HCT116 (cell line): ENCODE data around the gene PASD1.
"Not testable (repeated sequence)": the region's sequence is repeated elsewhere in the genome, so short reads cannot be mapped to it uniquely, and the experiment has no call there.

Experiments
- EGR1 ChIP-seq: IDR thresholded peaks from 2 replicates; pipeline ENCODE4 v1.6.1; 2012; ENCODE audit warnings: low read depth
- REST ChIP-seq: IDR thresholded peaks from 2 replicates; pipeline ENCODE4 v1.6.1; 2012; ENCODE audit warnings: low read depth
- SP1 ChIP-seq: IDR thresholded peaks from 2 replicates; pipeline ENCODE4 v1.6.1; 2012; ENCODE audit warnings: low read depth
- YY1 ChIP-seq: IDR thresholded peaks from 2 replicates; pipeline ENCODE4 v1.6.1; 2011; ENCODE audit warnings: low read length, low read depth, moderate library complexity, mild to moderate bottlenecking; ENCODE audit not compliant: insufficient replicate concordance; ENCODE audit errors: extremely low read depth
- TF ChIP-seq, protein P1 (sequence below), 3 experiments: fragments of 200-600 bp in 1 of 3; sonication (generic) in 1 of 3; IDR thresholded peaks in 2 of 3; conservative IDR thresholded peaks in 1 of 3; 2 replicates each; pipeline ENCODE4 v1.5.1; 2012 to 2017; ENCODE audit warnings: low read depth in 2 of 3, low read length in 2 of 3, antibody characterized with exemption in 1 of 3, borderline replicate concordance in 1 of 3, control low read depth in 1 of 3, mild to moderate bottlenecking in 1 of 3, mixed read lengths in 1 of 3, mixed run types in 1 of 3, moderate library complexity in 1 of 3; ENCODE audit not compliant: insufficient read depth in 1 of 3

GRCh38 chrX:151593384-151593783 is 29.9 kb downstream of the PASD1 start:
- TF ChIP-seq, protein P1, sequence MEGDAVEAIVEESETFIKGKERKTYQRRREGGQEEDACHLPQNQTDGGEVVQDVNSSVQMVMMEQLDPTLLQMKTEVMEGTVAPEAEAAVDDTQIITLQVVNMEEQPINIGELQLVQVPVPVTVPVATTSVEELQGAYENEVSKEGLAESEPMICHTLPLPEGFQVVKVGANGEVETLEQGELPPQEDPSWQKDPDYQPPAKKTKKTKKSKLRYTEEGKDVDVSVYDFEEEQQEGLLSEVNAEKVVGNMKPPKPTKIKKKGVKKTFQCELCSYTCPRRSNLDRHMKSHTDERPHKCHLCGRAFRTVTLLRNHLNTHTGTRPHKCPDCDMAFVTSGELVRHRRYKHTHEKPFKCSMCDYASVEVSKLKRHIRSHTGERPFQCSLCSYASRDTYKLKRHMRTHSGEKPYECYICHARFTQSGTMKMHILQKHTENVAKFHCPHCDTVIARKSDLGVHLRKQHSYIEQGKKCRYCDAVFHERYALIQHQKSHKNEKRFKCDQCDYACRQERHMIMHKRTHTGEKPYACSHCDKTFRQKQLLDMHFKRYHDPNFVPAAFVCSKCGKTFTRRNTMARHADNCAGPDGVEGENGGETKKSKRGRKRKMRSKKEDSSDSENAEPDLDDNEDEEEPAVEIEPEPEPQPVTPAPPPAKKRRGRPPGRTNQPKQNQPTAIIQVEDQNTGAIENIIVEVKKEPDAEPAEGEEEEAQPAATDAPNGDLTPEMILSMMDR (IDR thresholded peaks at IDR 0.05 in 2 of 3, conservative IDR thresholded peaks at IDR 0.05 in 1 of 3; ENCODE audit: borderline replicate concordance in 1 of 3, insufficient read depth in 1 of 3, low read depth in 2 of 3, low read length in 2 of 3), result not testable (repeated sequence)
- TF ChIP-seq EGR1, YY1, SP1, REST: not testable (repeated sequence)
